Activated CD8-positive, alpha-beta memory T cell treated with anti-CD3 and anti-CD28 coated beads, Interleukin-2, amount 50 U/mL, for 24 hours (primary cell): ENCODE results near the gene HELT.
"Not testable (repeated sequence)": the region's sequence is repeated elsewhere in the genome, so short reads cannot be mapped to it uniquely, and the experiment has no call there.

Source experiments
- DNase-seq: peaks from one replicate; pipeline ENCODE4 v3.0.0-alpha.2; 2020; ENCODE audit errors: extremely low read depth

Gene HELT

GRCh38 chr4:185036019-185036418, 17.7 kb downstream of the HELT start:
- no peak for DNase-seq

GRCh38 chr4:185036842-185037241, 18.6 kb downstream of the HELT start:
- no peak for DNase-seq

- DNase-seq = no peak
Measured at GRCh38 chr4:185039508-185040273, 21.4 kb downstream of the HELT start.

GRCh38 chr4:185040523-185040922, 22.2 kb downstream of the HELT start:
- DNase-seq = no peak

- DNase-seq = not testable (repeated sequence)
Measured at GRCh38 chr4:185050286-185050685, 32.0 kb downstream of the HELT start.

- not testable (repeated sequence) for DNase-seq
Measured at GRCh38 chr4:185051283-185051682, 33.0 kb downstream of the HELT start.

- no peak for DNase-seq
Measured at GRCh38 chr4:185053746-185054145, 35.5 kb downstream of the HELT start.

- no peak for DNase-seq
Measured at GRCh38 chr4:185054272-185054671, 36.0 kb downstream of the HELT start.

GRCh38 chr4:185054886-185055285, 36.6 kb downstream of the HELT start:
- no peak for DNase-seq

GRCh38 chr4:185061610-185062009, 43.3 kb downstream of the HELT start:
- DNase-seq = no peak

GRCh38 chr4:185062606-185063005, 44.3 kb downstream of the HELT start:
- DNase-seq = no peak

GRCh38 chr4:185066179-185066578, 47.9 kb downstream of the HELT start:
- DNase-seq = no peak

GRCh38 chr4:185068837-185069236, 50.5 kb downstream of the HELT start:
- no peak for DNase-seq
